ENCODE results near the gene ZNF837.
"Not testable (repeated sequence)": the region's sequence is repeated elsewhere in the genome, so short reads cannot be mapped to it uniquely, and the experiment has no call there.

Gene ZNF837

DNA sequence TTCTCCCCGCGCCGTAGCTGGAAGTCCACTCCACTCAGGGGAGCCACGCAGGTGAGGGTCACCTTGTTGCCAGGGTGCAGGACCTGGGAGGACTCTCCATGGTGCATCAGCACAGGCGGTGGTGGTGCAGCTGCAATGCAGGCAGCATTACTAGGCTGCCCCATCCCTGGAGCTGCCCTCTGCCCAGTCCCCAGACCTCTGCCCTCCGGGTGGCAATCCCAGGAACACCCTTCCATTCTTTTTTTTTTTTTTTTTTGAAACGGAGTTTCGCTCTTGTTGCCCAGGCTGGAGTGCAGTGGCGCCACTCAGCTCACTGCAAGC lies 29.3 kb downstream of the ZNF837 start:
- ChIA-PET POLR2A (interaction anchor here (0.5 to 0.8 kb wide), 2 partner anchors 11 kb away, joined by 4 to 9 read pairs; partner anchors contain the start of gene ZNF497), CTCF (interaction anchor here (1.0 to 2.3 kb wide), 2 partner anchors 11 to 21 kb away, joined by 3 to 12 read pairs; partner anchors contain the start of gene ZNF497)
- no peak for DNase-seq (ENCODE audit: extremely low spot score)
- TF ChIP-seq, protein P1, sequence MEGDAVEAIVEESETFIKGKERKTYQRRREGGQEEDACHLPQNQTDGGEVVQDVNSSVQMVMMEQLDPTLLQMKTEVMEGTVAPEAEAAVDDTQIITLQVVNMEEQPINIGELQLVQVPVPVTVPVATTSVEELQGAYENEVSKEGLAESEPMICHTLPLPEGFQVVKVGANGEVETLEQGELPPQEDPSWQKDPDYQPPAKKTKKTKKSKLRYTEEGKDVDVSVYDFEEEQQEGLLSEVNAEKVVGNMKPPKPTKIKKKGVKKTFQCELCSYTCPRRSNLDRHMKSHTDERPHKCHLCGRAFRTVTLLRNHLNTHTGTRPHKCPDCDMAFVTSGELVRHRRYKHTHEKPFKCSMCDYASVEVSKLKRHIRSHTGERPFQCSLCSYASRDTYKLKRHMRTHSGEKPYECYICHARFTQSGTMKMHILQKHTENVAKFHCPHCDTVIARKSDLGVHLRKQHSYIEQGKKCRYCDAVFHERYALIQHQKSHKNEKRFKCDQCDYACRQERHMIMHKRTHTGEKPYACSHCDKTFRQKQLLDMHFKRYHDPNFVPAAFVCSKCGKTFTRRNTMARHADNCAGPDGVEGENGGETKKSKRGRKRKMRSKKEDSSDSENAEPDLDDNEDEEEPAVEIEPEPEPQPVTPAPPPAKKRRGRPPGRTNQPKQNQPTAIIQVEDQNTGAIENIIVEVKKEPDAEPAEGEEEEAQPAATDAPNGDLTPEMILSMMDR (IDR thresholded peaks at IDR 0.05; ENCODE audit: control extremely low read depth, extremely low read depth, low read depth, missing control alignments), result no peak

DNA sequence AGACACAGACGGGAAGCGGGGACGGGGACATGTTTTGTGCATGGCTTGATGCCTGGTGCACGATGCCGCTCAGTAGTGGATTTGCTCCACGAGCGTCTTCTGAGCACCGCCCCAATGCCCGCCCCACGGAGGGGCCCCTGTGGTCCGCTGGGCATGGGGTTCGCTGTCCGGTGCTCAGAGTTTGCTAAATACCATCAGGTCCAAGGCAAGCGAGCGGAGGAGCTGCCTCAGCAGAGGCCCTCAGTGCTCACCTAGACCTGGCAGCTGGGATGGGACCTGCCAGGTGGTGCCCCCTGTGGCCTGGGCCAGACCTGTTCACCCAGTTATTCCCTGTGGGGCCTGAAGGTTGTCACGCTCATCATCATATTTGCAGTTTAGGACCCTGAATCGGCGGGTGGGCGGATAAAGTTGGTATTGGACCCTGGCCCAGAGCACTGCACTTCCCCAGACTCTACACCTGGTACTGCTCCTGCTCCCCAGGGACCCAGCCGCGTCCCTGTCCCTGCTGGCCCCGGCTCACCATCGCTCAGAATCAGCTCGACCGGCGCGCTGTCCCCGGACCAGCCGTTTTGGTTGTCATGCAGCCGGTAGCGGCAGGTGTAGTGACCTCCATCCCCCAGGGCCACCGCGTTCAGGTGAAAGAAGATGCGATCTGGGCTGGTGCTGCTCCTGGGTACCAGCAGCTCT lies 29.8 kb downstream of the ZNF837 start:
- TF ChIP-seq, protein P1 (IDR thresholded peaks at IDR 0.05; ENCODE audit: control extremely low read depth, extremely low read depth, low read depth, missing control alignments), result no peak
- POLR2A ChIA-PET, result no interaction called here
- no peak for DNase-seq (ENCODE audit: extremely low spot score)
- CTCF ChIA-PET, result interaction anchor here (1.8 to 2.3 kb wide), 2 partner anchors 12 to 21 kb away, joined by 5 to 12 read pairs; partner anchors contain the start of gene ZNF497

DNA sequence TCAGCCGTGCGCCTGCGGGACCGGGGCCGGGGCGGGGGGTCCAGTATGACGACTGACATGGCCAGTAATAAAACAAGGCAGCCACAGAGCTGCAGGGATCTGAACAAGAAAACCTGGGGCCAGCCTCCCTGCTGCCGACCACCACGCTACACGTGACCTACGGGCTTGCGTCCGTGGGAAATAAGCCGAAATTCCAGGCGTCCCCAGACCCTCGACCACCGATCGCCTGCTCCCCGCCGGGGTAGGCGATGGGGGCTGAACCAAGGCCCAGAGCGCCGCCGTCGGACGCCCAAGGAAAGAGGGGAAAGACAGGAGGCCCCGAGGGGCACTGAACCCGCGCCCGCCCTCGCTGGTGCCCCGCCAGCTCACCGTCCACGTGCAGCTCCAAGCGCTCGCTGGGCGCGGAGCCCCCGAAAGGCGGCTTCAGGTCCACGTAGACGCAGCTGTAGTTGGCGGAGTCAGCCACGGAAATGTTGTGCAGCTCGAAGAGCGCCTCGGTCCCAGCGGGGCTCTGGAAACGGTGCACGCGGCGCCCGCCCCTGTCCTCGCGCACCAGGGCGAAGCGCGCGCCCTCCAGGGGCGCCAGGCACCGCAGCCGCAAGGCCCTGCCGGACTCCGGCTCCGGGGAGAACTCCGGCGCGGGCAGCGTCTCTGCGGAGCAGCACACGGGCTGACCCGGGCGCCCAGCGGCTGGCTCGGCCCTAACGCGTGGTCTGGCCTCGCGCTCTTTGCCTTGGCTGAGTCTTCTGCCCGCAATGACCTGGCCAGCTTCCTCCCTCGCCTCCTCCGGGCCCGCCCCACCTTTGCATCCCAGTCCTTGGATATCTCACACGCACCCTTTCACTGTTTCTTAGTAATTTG lies 30.6 kb downstream of the ZNF837 start:
- ChIA-PET CTCF (interaction anchor here (1.0 to 2.3 kb wide), 3 partner anchors 13 to 20 kb away, joined by 3 to 12 read pairs (median 5); partner anchors contain the start of gene ZNF497), POLR2A (interaction anchor here (0.9 kb wide), 1 partner anchor 57 kb away, joined by 3 read pairs; no protein-coding TSS in a partner anchor)
- TF ChIP-seq, protein P1 (IDR thresholded peaks at IDR 0.05; ENCODE audit: control extremely low read depth, extremely low read depth, low read depth, missing control alignments), result no peak
- DNase-seq (ENCODE audit: extremely low spot score), result no peak

DNA sequence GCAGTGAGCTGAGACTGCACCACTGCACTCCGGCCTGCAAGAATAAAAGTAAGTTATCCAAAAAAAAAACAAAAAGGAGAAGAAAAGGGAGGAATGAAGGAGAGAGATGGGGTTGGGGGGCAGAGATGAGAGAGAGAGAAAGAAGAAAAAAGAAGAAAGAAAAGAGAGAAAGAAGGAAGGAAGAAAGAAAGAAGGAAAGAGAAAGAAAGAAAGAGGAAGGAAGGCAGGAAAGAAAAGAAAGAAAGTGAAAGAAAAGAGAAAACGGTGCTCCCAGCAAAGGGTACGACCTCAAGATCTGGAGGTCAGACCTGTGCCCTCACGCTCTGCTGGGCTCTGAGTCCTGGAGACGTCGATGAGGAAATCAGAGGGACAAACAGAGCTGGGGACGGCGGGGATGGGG lies 31.2 kb downstream of the ZNF837 start:
- no peak for DNase-seq (ENCODE audit: extremely low spot score)
- CTCF ChIA-PET, result interaction anchor here (1.0 to 2.3 kb wide), 3 partner anchors 13 to 20 kb away, joined by 3 to 12 read pairs (median 5); partner anchors contain the start of gene ZNF497
- TF ChIP-seq, protein P1 (IDR thresholded peaks at IDR 0.05; ENCODE audit: control extremely low read depth, extremely low read depth, low read depth, missing control alignments), result no peak
- POLR2A ChIA-PET, result interaction anchor here (0.9 kb wide), 1 partner anchor 57 kb away, joined by 3 read pairs; no protein-coding TSS in a partner anchor

DNA sequence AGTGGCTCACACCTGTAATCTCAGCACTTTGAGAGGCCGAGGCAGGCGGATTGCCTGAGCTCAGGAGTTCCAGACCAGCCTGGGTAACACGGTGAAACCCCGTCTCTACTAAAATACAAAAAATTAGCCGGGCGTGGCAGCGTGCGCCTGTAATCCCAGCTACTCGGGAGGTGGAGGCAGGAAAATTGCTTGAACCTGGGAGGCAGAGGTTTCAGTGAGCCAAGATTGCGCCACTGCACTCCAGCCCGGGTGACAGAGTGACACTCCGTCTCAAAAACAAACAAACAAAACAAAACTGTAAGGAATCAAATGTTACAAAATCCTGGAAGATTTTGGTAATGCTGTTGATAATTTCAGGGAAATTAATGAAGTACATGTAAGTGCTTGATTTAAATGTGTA lies 32.8 kb downstream of the ZNF837 start:
- CTCF ChIA-PET, result interaction anchor here (1.1 to 3.8 kb wide), 8 partner anchors 12 to 69 kb away, joined by 3 to 14 read pairs (median 5); partner anchors contain the start of gene ZNF497
- POLR2A ChIA-PET; DNase-seq (ENCODE audit: extremely low spot score): not testable (repeated sequence)

DNA sequence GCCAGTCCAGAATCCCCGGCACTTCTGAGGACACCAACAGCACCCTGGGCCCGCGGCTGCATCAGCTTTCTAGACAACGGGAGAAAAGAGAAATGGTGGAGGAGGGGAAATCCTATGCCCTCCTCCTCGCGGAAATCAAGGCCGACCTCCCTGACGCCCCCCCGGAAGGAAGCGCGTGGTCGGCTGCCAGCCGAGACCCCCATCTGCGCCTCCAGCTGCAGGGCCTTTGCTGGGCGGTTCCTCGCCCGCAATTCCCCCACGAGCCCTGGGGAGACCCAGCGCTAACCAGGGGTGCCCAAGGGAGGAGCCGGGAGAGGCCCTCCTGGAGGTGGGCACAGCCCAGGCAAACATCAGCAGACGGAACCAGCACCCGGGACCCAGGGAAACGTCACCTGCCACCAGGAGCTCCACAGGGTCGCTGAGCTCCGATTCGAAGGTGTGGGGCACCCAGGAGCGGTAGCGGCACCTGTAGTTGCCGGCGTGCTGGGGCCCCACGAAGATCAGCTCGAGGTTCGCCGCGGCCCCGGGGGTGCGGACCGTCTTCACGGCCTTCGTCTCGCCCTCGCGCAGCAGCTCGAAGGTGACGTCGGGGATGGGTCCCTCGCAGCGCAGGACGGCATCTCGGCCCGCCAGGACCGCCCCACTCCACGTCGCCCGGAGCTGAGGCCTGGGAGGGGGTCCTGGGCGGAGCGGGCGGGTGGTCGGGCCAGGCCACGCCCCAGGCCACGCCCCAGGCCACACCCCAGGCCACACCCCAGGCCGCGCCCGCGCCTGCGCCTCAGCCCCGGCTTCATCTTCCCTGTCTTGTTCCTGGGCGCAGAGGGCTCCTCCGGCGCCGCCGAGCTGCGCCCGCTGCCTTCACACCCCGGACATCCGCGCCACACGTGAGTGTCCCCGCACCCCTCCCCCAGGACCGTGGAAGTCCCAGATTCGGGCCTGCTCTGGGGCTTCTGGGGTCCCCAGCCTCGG lies 33.6 kb downstream of the ZNF837 start:
- DNase-seq (ENCODE audit: extremely low spot score), result peak; percentile 96
- CTCF ChIA-PET, result interaction anchor here (0.8 to 3.8 kb wide), 9 partner anchors 11 to 172 kb away, joined by 3 to 14 read pairs (median 6); partner anchors contain the start of genes ZBTB45 and ZNF497
- TF ChIP-seq, protein P1 (IDR thresholded peaks at IDR 0.05; ENCODE audit: control extremely low read depth, extremely low read depth, low read depth, missing control alignments), result no peak
- POLR2A ChIA-PET, result no interaction called here

Data from GM10248 (cell line).